Activated CD8-positive, alpha-beta T cell treated with anti-CD3 and anti-CD28 coated beads for 36 hours (primary cell): Measurements from ENCODE around the gene LRRC59. TPM values are rescaled to one million over a fixed set of nuclear protein-coding genes. Genes with fewer than 3 reads are reported as not detected.

ENCODE experiments used
- ATAC-seq: fragments of 200-7000 bp; cut with Tn5 transposase; one replicate; pipeline ENCODE4 v1.10.0; 2021; ENCODE audit warnings: mild to moderate bottlenecking, moderate library complexity
- CTCF ChIA-PET: fragments of 350-600 bp; sonication (Branson Sonifier 250); formaldehyde crosslinking; loops from one replicate; lab custom pipeline; 2021; ENCODE audit warnings: antibody characterized with exemption; lab: Charles Lee
- POLR2A ChIA-PET: fragments of 350-600 bp; sonication (Branson Sonifier 250); formaldehyde crosslinking; loops from one replicate; lab custom pipeline; 2021; ENCODE audit warnings: antibody characterized with exemption; lab: Charles Lee
- DNase-seq: peaks from one replicate; pipeline ENCODE4 v3.0.0-alpha.2; 2020
- H3K27ac Mint-ChIP-seq: one replicate; pipeline ENCODE4 v1.8.0; 2021; ENCODE audit warnings: mild to moderate bottlenecking, mixed read lengths
- H3K27me3 Mint-ChIP-seq: one replicate; pipeline ENCODE4 v1.8.0; 2021; ENCODE audit warnings: mixed read lengths
- H3K36me3 Mint-ChIP-seq: one replicate; pipeline ENCODE4 v1.8.0; 2021; ENCODE audit warnings: low read depth, mixed read lengths
- H3K4me1 Mint-ChIP-seq: one replicate; pipeline ENCODE4 v1.8.0; 2021; ENCODE audit warnings: low read depth, mixed read lengths
- H3K4me3 Mint-ChIP-seq: one replicate; pipeline ENCODE4 v1.8.0; 2021; ENCODE audit warnings: mild to moderate bottlenecking, moderate library complexity, mixed read lengths
- H3K9me3 Mint-ChIP-seq: one replicate; pipeline ENCODE4 v1.8.0; 2021; ENCODE audit warnings: mixed read lengths
- CTCF ChIP-seq: fragments of 200-600 bp; IDR thresholded peaks from one replicate; pipeline ENCODE4 v1.8.0; 2022; ENCODE audit warnings: antibody characterized with exemption, mild to moderate bottlenecking
- intact Hi-C: fragments of 100-400 bp; cut with micrococcal nuclease; formaldehyde crosslinking; loops from one replicate; pipeline ENCODE4 v1.10.0; 2022
- total RNA-seq, 2 experiments: library from RNA; stranded (reverse); gene quantifications; one replicate each; pipeline ENCODE4 v1.2.3, GENCODE V29; 2021

Gene LRRC59
- total RNA-seq, 2 experiments from 2014 or later = 70.6 to 71.0 TPM

GRCh38 chr17:50364061-50364458, 33.3 kb downstream of the LRRC59 start:
- ChIA-PET CTCF (interaction anchor here (1.4 to 6.6 kb wide), 3 partner anchors 34 to 115 kb away, joined by 3 to 74 read pairs (median 5); partner anchors contain the start of genes LRRC59 and RSAD1), POLR2A (interaction anchor here (1.0 to 8.1 kb wide), 4 partner anchors 9 to 101 kb away, joined by 3 to 69 read pairs (median 26); partner anchors contain the start of genes EME1, MRPL27 and XYLT2)
- no peak for TF ChIP-seq CTCF
- Mint-ChIP-seq H3K9me3 (no peaks in the 10 kb centered on the region), H3K27ac (no peak overlapping the region), H3K36me3 (peaks cover 13% of the 10 kb centered on the region), H3K4me1 (peaks cover 16% of the 10 kb centered on the region), H3K4me3 (no peak overlapping the region), H3K27me3 (no peaks in the 10 kb centered on the region)
- intact Hi-C loops = no loop called here
- ATAC-seq (no peak), DNase-seq (no peak)

GRCh38 chr17:50363217-50364060, 33.9 kb downstream of the LRRC59 start:
- Mint-ChIP-seq H3K27me3 (no peaks in the 10 kb centered on the region), H3K27ac (no peak overlapping the region), H3K36me3 (peaks cover 9% of the 10 kb centered on the region), H3K9me3 (no peaks in the 10 kb centered on the region), H3K4me3 (no peak overlapping the region), H3K4me1 (peaks cover 16% of the 10 kb centered on the region)
- DNase-seq = no peak
- POLR2A ChIA-PET = interaction anchor here (0.7 to 8.1 kb wide), 8 partner anchors 9 to 101 kb away, joined by 3 to 69 read pairs (median 3); partner anchors contain the start of genes EME1, MRPL27 and XYLT2
- no peak for ATAC-seq
- CTCF ChIA-PET = interaction anchor here (0.7 to 6.6 kb wide), 10 partner anchors 9 to 163 kb away, joined by 3 to 74 read pairs (median 13); partner anchors contain the start of genes EME1, LRRC59, MRPL27 and XYLT2
- intact Hi-C loops = no loop called here
- TF ChIP-seq CTCF = no peak

- H3K4me3 Mint-ChIP-seq = no peak overlapping the region
- H3K27me3 Mint-ChIP-seq = no peaks in the 10 kb centered on the region
- H3K36me3 Mint-ChIP-seq = peaks cover 2% of the 10 kb centered on the region
- intact Hi-C loops = no loop called here
- peaks cover 16% of the 10 kb centered on the region for H3K4me1 Mint-ChIP-seq
- ChIA-PET CTCF (interaction anchor here (0.6 to 6.6 kb wide), 34 partner anchors 10 to 201 kb away, joined by 3 to 74 read pairs (median 5); partner anchors contain the start of genes CHAD, COL1A1, EME1 and LRRC59), POLR2A (interaction anchor here (0.7 to 8.1 kb wide), 10 partner anchors 8 to 51 kb away, joined by 3 to 69 read pairs (median 4); partner anchors contain the start of genes EME1, MRPL27 and XYLT2)
- no peaks in the 10 kb centered on the region for H3K9me3 Mint-ChIP-seq
- ATAC-seq = no peak
- DNase-seq = no peak
- no peak for TF ChIP-seq CTCF
- no peak overlapping the region for H3K27ac Mint-ChIP-seq
Observed at GRCh38 chr17:50362661-50363060, 34.7 kb downstream of the LRRC59 start.

- Mint-ChIP-seq H3K9me3 (no peaks in the 10 kb centered on the region), H3K27ac (peak overlapping the region; percentile 79), H3K4me3 (no peak overlapping the region), H3K4me1 (peaks cover 16% of the 10 kb centered on the region), H3K27me3 (no peaks in the 10 kb centered on the region), H3K36me3 (peaks cover 4% of the 10 kb centered on the region)
- CTCF ChIA-PET = interaction anchor here (0.6 to 6.6 kb wide), 37 partner anchors 10 to 200 kb away, joined by 3 to 74 read pairs (median 4); partner anchors contain the start of genes CHAD, COL1A1, EME1 and LRRC59
- ATAC-seq (peak; percentile 87), DNase-seq (peak; percentile 73)
- intact Hi-C loops = no loop called here
- POLR2A ChIA-PET = interaction anchor here (0.6 to 8.1 kb wide), 9 partner anchors 10 to 50 kb away, joined by 3 to 69 read pairs (median 4); partner anchors contain the start of genes EME1, MRPL27 and XYLT2
- peak; percentile 85 for TF ChIP-seq CTCF
Observed at GRCh38 chr17:50361561-50362480, 35.5 kb downstream of the LRRC59 start.
